Cardiac muscle cell (in vitro differentiated cells and primary cell): ENCODE results near the gene R3HCC1L. TPM values are rescaled to one million over a fixed set of nuclear protein-coding genes. Genes with fewer than 3 reads are reported as not detected.
"Not testable (repeated sequence)": the region's sequence is repeated elsewhere in the genome, so short reads cannot be mapped to it uniquely, and the experiment has no call there.

ENCODE experiments used
- DNase-seq, 2 donors: peaks; one replicate each; pipeline versions ENCODE4 v3.0.0 to v3.0.0-alpha.2; 2010 to 2017; ENCODE audit warnings: low read depth in 1 of 2, low spot score in 1 of 2
- H3K27ac ChIP-seq: fragments of 200-600 bp; sonication (generic); 2 replicates; pipeline ENCODE4 v1.5.1; 2016
- H3K27me3 ChIP-seq: fragments of 200-600 bp; sonication (generic); 2 replicates; pipeline ENCODE4 v1.6.0; 2016; ENCODE audit warnings: control low read depth
- H3K36me3 ChIP-seq: fragments of 200-600 bp; sonication (generic); 2 replicates; pipeline ENCODE4 v1.5.1; 2016; ENCODE audit warnings: control low read depth
- H3K4me1 ChIP-seq: fragments of 200-600 bp; sonication (generic); 2 replicates; pipeline ENCODE4 v1.8.1; 2017; ENCODE audit warnings: low read depth, mild to moderate bottlenecking, mixed run types
- H3K4me3 ChIP-seq: fragments of 200-600 bp; sonication (generic); 2 replicates; pipeline ENCODE4 v1.5.1; 2016; ENCODE audit warnings: mild to moderate bottlenecking
- H3K9me3 ChIP-seq: fragments of 200-600 bp; sonication (generic); 2 replicates; pipeline ENCODE4 v1.5.1; 2017; ENCODE audit warnings: low read depth, mild to moderate bottlenecking, control low read depth
- CTCF ChIP-seq: IDR thresholded peaks from 2 replicates; pipeline ENCODE4 v1.5.1; 2012; ENCODE audit warnings: low read depth, mild to moderate bottlenecking, low read length
- polyA plus RNA-seq: library from polyadenylated mRNA; unstranded; fragments of >200 nt; fragmentation: Nextera tagmentation; extraction: Ambion mirVana; gene quantifications from 2 replicates; pipeline ENCODE4 v1.2.1, GENCODE V29; 2016
- total RNA-seq: library from RNA; depleted of rRNA; stranded (reverse); fragments of >200 nt; gene quantifications from 2 replicates; pipeline ENCODE4 v1.2.3, GENCODE V29; 2016

R3HCC1L gene
- total and polyA plus RNA-seq, 2 experiments from 2014 or later: 15.8 to 16.9 TPM

GRCh38 chr10:98217801-98218200, 83.3 kb downstream of the R3HCC1L start:
- H3K27ac ChIP-seq: no peak overlapping the region
- no peaks in the 10 kb centered on the region for H3K9me3 ChIP-seq
- H3K4me1 ChIP-seq: no peaks in the 10 kb centered on the region
- TF ChIP-seq CTCF: no peak
- H3K4me3 ChIP-seq: no peak overlapping the region
- DNase-seq: no peak
- H3K36me3 ChIP-seq: no peaks in the 10 kb centered on the region
- H3K27me3 ChIP-seq: no peaks in the 10 kb centered on the region

GRCh38 chr10:98223874-98224273, 89.4 kb downstream of the R3HCC1L start:
- no peak for DNase-seq
- H3K27me3 ChIP-seq: no peaks in the 10 kb centered on the region
- H3K4me1 ChIP-seq: no peaks in the 10 kb centered on the region
- H3K4me3 ChIP-seq: no peak overlapping the region
- H3K27ac ChIP-seq: no peak overlapping the region
- no peak for TF ChIP-seq CTCF
- no peaks in the 10 kb centered on the region for H3K36me3 ChIP-seq
- H3K9me3 ChIP-seq: no peaks in the 10 kb centered on the region

GRCh38 chr10:98224509-98224908, 90.1 kb downstream of the R3HCC1L start:
- no peak for TF ChIP-seq CTCF
- DNase-seq: no peak
- no peaks in the 10 kb centered on the region for H3K36me3 ChIP-seq

GRCh38 chr10:98224996-98225395, 90.5 kb downstream of the R3HCC1L start:
- no peaks in the 10 kb centered on the region for H3K36me3 ChIP-seq
- H3K9me3 ChIP-seq: no peaks in the 10 kb centered on the region
- H3K27me3 ChIP-seq: no peaks in the 10 kb centered on the region
- TF ChIP-seq CTCF: no peak
- H3K4me3 ChIP-seq: no peak overlapping the region
- H3K4me1 ChIP-seq: no peaks in the 10 kb centered on the region
- peak in 1 of 2 donors; percentile 6 for DNase-seq
- no peak overlapping the region for H3K27ac ChIP-seq

More at GRCh38 chr10:98224509-98224908, 90.1 kb downstream of the R3HCC1L start:
- Histone ChIP-seq H3K9me3 (no peaks in the 10 kb centered on the region), H3K4me3 (no peak overlapping the region), H3K27me3 (no peaks in the 10 kb centered on the region), H3K27ac (no peak overlapping the region), H3K4me1 (no peaks in the 10 kb centered on the region)

GRCh38 chr10:98226508-98227144, 92.2 kb downstream of the R3HCC1L start:
- Histone ChIP-seq H3K27me3 (no peaks in the 10 kb centered on the region), H3K36me3 (no peaks in the 10 kb centered on the region), H3K4me1 (no peaks in the 10 kb centered on the region), H3K4me3 (no peak overlapping the region), H3K9me3 (no peaks in the 10 kb centered on the region), H3K27ac (no peak overlapping the region)
- no peak for TF ChIP-seq CTCF
- no peak for DNase-seq

GRCh38 chr10:98227713-98228112, 93.3 kb downstream of the R3HCC1L start:
- not testable (repeated sequence) for H3K9me3 ChIP-seq, H3K27ac ChIP-seq, DNase-seq, H3K4me3 ChIP-seq, H3K36me3 ChIP-seq, H3K27me3 ChIP-seq, H3K4me1 ChIP-seq

- not testable (repeated sequence) for H3K4me3 ChIP-seq, H3K9me3 ChIP-seq, H3K27ac ChIP-seq, DNase-seq, H3K36me3 ChIP-seq, H3K4me1 ChIP-seq, H3K27me3 ChIP-seq
Observed at GRCh38 chr10:98228266-98228665, 93.8 kb downstream of the R3HCC1L start.
